Vagina (tissue), 2 donors: ENCODE data around the gene MED16.

ENCODE experiments used
- POLR2A ChIP-seq, 2 donors: fragments of 450-650 bp; IDR thresholded peaks; one replicate each; pipeline ENCODE4 v1.6.1; 2017; ENCODE audit warnings: antibody characterized with exemption in 2 of 2, mild to moderate bottlenecking in 2 of 2, moderate library complexity in 2 of 2
- POLR2AphosphoS5 ChIP-seq, 2 donors: sonication (generic); formaldehyde crosslinking; IDR thresholded peaks; one replicate each; pipeline ENCODE4 v1.9.0; 2017; ENCODE audit warnings: antibody characterized with exemption in 2 of 2, mild to moderate bottlenecking in 2 of 2, low read depth in 1 of 2; ENCODE audit not compliant: insufficient read depth in 1 of 2
- TF ChIP-seq, protein P1 (sequence below), 3 experiments: fragments of 450-650 bp in 2 of 3; fragments of 200-600 bp in 1 of 3; sonication (generic) in 1 of 3; IDR thresholded peaks; one replicate each; pipeline ENCODE4 v1.5.1; 2017 to 2019; ENCODE audit warnings: antibody characterized with exemption in 3 of 3, mild to moderate bottlenecking in 2 of 3, moderate library complexity in 2 of 3

DNA sequence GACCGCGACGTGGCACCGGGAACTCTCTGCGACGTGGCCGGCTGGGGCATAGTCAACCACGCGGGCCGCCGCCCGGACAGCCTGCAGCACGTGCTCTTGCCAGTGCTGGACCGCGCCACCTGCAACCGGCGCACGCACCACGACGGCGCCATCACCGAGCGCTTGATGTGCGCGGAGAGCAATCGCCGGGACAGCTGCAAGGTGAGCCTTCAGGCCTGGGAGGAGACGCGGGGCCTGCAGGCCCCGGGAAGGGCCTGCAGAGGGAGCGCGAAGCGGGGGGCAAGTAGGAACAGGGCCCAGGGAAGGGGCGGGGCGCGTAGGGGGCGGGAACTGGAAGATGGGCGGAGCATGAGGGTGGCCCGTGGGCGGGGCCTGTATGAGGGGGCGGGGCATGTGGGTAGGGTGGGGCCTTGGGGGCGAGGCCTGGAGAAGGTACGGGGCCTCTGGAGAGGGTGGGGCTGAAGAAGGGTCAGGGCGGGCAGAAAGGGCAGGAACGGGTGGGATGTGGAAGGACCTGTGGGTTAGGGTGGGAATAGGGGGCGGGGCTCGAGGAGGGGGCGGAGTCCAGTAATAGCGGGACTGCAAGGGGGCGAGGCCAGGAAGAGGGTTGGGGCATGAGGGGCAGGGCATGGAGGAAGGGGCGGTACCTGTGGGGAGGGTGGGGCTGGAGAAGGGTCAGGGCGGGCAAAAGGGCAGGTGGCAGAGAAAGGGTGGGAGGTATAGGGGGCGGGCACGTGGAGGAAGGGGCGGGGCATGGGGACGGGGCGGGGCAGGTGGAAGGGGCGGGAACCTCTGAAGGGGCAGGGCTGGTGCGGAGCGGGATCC, 31.0 kb downstream of the MED16 start:
- TF ChIP-seq, protein P1, sequence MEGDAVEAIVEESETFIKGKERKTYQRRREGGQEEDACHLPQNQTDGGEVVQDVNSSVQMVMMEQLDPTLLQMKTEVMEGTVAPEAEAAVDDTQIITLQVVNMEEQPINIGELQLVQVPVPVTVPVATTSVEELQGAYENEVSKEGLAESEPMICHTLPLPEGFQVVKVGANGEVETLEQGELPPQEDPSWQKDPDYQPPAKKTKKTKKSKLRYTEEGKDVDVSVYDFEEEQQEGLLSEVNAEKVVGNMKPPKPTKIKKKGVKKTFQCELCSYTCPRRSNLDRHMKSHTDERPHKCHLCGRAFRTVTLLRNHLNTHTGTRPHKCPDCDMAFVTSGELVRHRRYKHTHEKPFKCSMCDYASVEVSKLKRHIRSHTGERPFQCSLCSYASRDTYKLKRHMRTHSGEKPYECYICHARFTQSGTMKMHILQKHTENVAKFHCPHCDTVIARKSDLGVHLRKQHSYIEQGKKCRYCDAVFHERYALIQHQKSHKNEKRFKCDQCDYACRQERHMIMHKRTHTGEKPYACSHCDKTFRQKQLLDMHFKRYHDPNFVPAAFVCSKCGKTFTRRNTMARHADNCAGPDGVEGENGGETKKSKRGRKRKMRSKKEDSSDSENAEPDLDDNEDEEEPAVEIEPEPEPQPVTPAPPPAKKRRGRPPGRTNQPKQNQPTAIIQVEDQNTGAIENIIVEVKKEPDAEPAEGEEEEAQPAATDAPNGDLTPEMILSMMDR (IDR thresholded peaks at IDR 0.05) = no peak
- TF ChIP-seq POLR2A (IDR thresholded peaks at IDR 0.05) (no peak), POLR2AphosphoS5 (IDR thresholded peaks at IDR 0.05; ENCODE audit: insufficient read depth in 1 of 2, low read depth in 1 of 2) (peak in 1 of 2 donors; percentile 16)
